HCT116 (cell line): ENCODE results near the gene CATSPERZ. TPM values are rescaled to one million over a fixed set of nuclear protein-coding genes. Genes with fewer than 3 reads are reported as not detected.

Experiments used
- ATAC-seq: fragments of 200-7000 bp; cut with Tn5 transposase; 2 replicates; pipeline ENCODE4 v1.9.1; 2020; ENCODE audit warnings: mild to moderate bottlenecking, moderate library complexity
- BruUV-seq: library from RNA; stranded (reverse); fragments of 400-500 nt; replicated peaks from 2 replicates; lab custom pipeline; 2021; lab: Mats Ljungman, UMichigan
- CTCF ChIA-PET: fragments of 300-600 bp; sonication (Branson Sonifier 250); formaldehyde crosslinking; loops from one replicate; lab custom pipeline; 2021; ENCODE audit warnings: antibody characterized with exemption; lab: Charles Lee
- POLR2A ChIA-PET: fragments of 300-600, 350-600 bp; sonication (Branson Sonifier 250); formaldehyde crosslinking; loops from one replicate; lab custom pipeline; 2021; ENCODE audit warnings: antibody characterized with exemption; lab: Charles Lee
- RAD21 ChIA-PET, 2 experiments: fragments of 300-600 bp; sonication (Branson Sonifier 250); formaldehyde crosslinking; loops; one replicate each; lab custom pipeline; 2023; ENCODE audit warnings: low total read pairs in 2 of 2; ENCODE audit not compliant: uncharacterized antibody in 2 of 2, unreplicated experiment in 2 of 2, low non-redundant PET in 1 of 2; lab: Charles Lee
- DNase-seq: peaks from one replicate; pipeline ENCODE4 v3.0.0-alpha.2; 2010; ENCODE audit warnings: low read depth, low spot score
- H2AFZ ChIP-seq: fragments of 200-600 bp; shearing (Covaris generic), sonication (generic); 2 replicates; pipeline ENCODE4 v1.6.1; 2017; ENCODE audit warnings: low read depth, mixed run types, mixed read lengths, antibody characterized with exemption, low read length; ENCODE audit not compliant: poor library complexity, severe bottlenecking
- H3K27ac ChIP-seq: 2 replicates; pipeline ENCODE4 v1.5.1; 2012; ENCODE audit warnings: low read depth, low read length
- H3K27me3 ChIP-seq: fragments of 200-600 bp; sonication (generic); 2 replicates; pipeline ENCODE4 v1.6.1; 2016; ENCODE audit warnings: mixed run types, low read length, mixed read lengths; ENCODE audit not compliant: insufficient read depth
- H3K36me3 ChIP-seq, 2 experiments: fragments of 200-500 bp in 1 of 2; fragments of 200-600 bp in 1 of 2; sonication (Bioruptor generic) in 1 of 2; sonication (generic) in 1 of 2; 2 replicates each; pipeline versions ENCODE4 v1.5.1 to v1.6.1; 2014 to 2016; ENCODE audit warnings: low read length in 2 of 2, inconsistent platforms in 1 of 2, mixed read lengths in 1 of 2, mixed run types in 1 of 2; ENCODE audit not compliant: insufficient read depth in 2 of 2, control insufficient read depth in 1 of 2
- H3K4me1 ChIP-seq, 2 experiments: fragments of 200-600 bp in 1 of 2; sonication (generic) in 1 of 2; 2 replicates each; pipeline versions ENCODE4 v1.5.1 to v1.6.1; 2012 to 2017; ENCODE audit warnings: low read length in 2 of 2, inconsistent platforms in 1 of 2, mild to moderate bottlenecking in 1 of 2, mixed read lengths in 1 of 2, mixed run types in 1 of 2, moderate library complexity in 1 of 2; ENCODE audit not compliant: insufficient read depth in 2 of 2, control insufficient read depth in 1 of 2
- H3K4me2 ChIP-seq: fragments of 200-600 bp; sonication (generic); 2 replicates; pipeline ENCODE4 v1.6.1; 2017; ENCODE audit warnings: mixed run types, low read length, mixed read lengths
- H3K4me3 ChIP-seq, 2 experiments: fragments of 200-600 bp in 1 of 2; sonication (generic) in 1 of 2; replicated peaks in 1 of 2; 2 replicates each; pipeline ENCODE4 v1.5.1; 2011 to 2016; ENCODE audit warnings: low read length in 2 of 2, control low read depth in 1 of 2, low read depth in 1 of 2, mild to moderate bottlenecking in 1 of 2, mixed read lengths in 1 of 2, mixed run types in 1 of 2
- H3K79me2 ChIP-seq: fragments of 200-600 bp; sonication (generic); 2 replicates; pipeline ENCODE4 v1.6.1; 2017; ENCODE audit warnings: mild to moderate bottlenecking, mixed run types, low read length, moderate library complexity, mixed read lengths; ENCODE audit not compliant: insufficient read depth
- H3K9ac ChIP-seq: fragments of 200-600 bp; sonication (generic); 2 replicates; pipeline ENCODE4 v1.6.1; 2016; ENCODE audit warnings: low read length, mixed read lengths
- H3K9me2 ChIP-seq: fragments of 200-600 bp; sonication (generic), shearing (Covaris generic); 2 replicates; pipeline ENCODE4 v1.6.1; 2017; ENCODE audit warnings: mixed run types, mild to moderate bottlenecking, moderate library complexity; ENCODE audit not compliant: insufficient read depth
- H3K9me3 ChIP-seq, 2 experiments: fragments of 200-500 bp in 1 of 2; fragments of 200-600 bp in 1 of 2; sonication (Bioruptor generic) in 1 of 2; sonication (generic) in 1 of 2; 2 replicates each; pipeline ENCODE4 v1.6.1; 2014 to 2017; ENCODE audit warnings: low read length in 2 of 2, mixed read lengths in 2 of 2, inconsistent platforms in 1 of 2, low read depth in 1 of 2, mild to moderate bottlenecking in 1 of 2, mixed run types in 1 of 2, moderate library complexity in 1 of 2; ENCODE audit not compliant: control insufficient read depth in 1 of 2, insufficient read depth in 1 of 2
- H4K20me1 ChIP-seq: fragments of 200-600 bp; sonication (generic), shearing (Covaris generic); 2 replicates; pipeline ENCODE4 v1.6.1; 2017; ENCODE audit warnings: mixed run types, mild to moderate bottlenecking, moderate library complexity; ENCODE audit not compliant: insufficient read depth
- EGR1 ChIP-seq: IDR thresholded peaks from 2 replicates; pipeline ENCODE4 v1.6.1; 2012; ENCODE audit warnings: low read depth
- ELF1 ChIP-seq: IDR thresholded peaks from 2 replicates; pipeline ENCODE4 v1.6.1; 2012; ENCODE audit warnings: low read depth, borderline replicate concordance
- POLR2AphosphoS5 ChIP-seq: IDR thresholded peaks from 2 replicates; pipeline ENCODE4 v1.6.1; 2011; ENCODE audit warnings: mild to moderate bottlenecking, low read depth, low read length, moderate library complexity
- RAD21 ChIP-seq: IDR thresholded peaks from 2 replicates; pipeline ENCODE4 v1.6.1; 2012; ENCODE audit warnings: low read depth, mild to moderate bottlenecking
- SIN3A ChIP-seq: IDR thresholded peaks from 2 replicates; pipeline ENCODE4 v1.6.1; 2012; ENCODE audit warnings: low read depth
- SRF ChIP-seq: IDR thresholded peaks from 2 replicates; pipeline ENCODE4 v1.6.1; 2012; ENCODE audit warnings: low read depth
- TCF7L2 ChIP-seq: IDR thresholded peaks from 2 replicates; pipeline ENCODE4 v1.7.0; 2011; ENCODE audit warnings: borderline replicate concordance, inconsistent platforms; ENCODE audit not compliant: insufficient read depth, insufficient read length; ENCODE audit errors: extremely low read depth
- YY1 ChIP-seq: IDR thresholded peaks from 2 replicates; pipeline ENCODE4 v1.6.1; 2011; ENCODE audit warnings: low read length, low read depth, moderate library complexity, mild to moderate bottlenecking; ENCODE audit not compliant: insufficient replicate concordance; ENCODE audit errors: extremely low read depth
- ZFX ChIP-seq: fragments of 450-650 bp; IDR thresholded peaks from 2 replicates; pipeline ENCODE4 v1.6.1; 2017
- ZNF274 ChIP-seq: fragments of 200-500 bp; sonication (Bioruptor generic); IDR thresholded peaks from 2 replicates; pipeline ENCODE4 v1.6.1; 2014; ENCODE audit warnings: mild to moderate bottlenecking, low read depth, low read length, inconsistent platforms
- intact Hi-C: fragments of 100-400 bp; cut with micrococcal nuclease; formaldehyde crosslinking; loops from 2 replicates; pipeline ENCODE4 v1.10.0; 2022
- total RNA-seq: library from RNA; stranded (reverse); gene quantifications from one replicate; pipeline ENCODE4 v1.2.1, GENCODE V29; 2021; ENCODE audit not compliant: unreplicated experiment
- TF ChIP-seq, protein P1 (sequence below), 3 experiments: fragments of 200-600 bp in 1 of 3; sonication (generic) in 1 of 3; IDR thresholded peaks in 2 of 3; conservative IDR thresholded peaks in 1 of 3; 2 replicates each; pipeline ENCODE4 v1.5.1; 2012 to 2017; ENCODE audit warnings: low read depth in 2 of 3, low read length in 2 of 3, antibody characterized with exemption in 1 of 3, borderline replicate concordance in 1 of 3, control low read depth in 1 of 3, mild to moderate bottlenecking in 1 of 3, mixed read lengths in 1 of 3, mixed run types in 1 of 3, moderate library complexity in 1 of 3; ENCODE audit not compliant: insufficient read depth in 1 of 3
- TF ChIP-seq, protein P2 (sequence below): IDR thresholded peaks from 2 replicates; pipeline ENCODE4 v1.6.1; 2012; ENCODE audit warnings: low read depth

Gene CATSPERZ
- total RNA-seq, 1 experiment from 2014 or later = 1.7 TPM

- intact Hi-C loops = no loop called here
- no peak for ATAC-seq
- BruUV-seq = no TSS peak
- TF ChIP-seq POLR2AphosphoS5 = no peak
- TF ChIP-seq SRF = no peak
- no peak for TF ChIP-seq YY1
- TF ChIP-seq ZNF274 = no peak
- no peak for TF ChIP-seq SIN3A
- no peak for TF ChIP-seq RAD21
- TF ChIP-seq, protein P1, sequence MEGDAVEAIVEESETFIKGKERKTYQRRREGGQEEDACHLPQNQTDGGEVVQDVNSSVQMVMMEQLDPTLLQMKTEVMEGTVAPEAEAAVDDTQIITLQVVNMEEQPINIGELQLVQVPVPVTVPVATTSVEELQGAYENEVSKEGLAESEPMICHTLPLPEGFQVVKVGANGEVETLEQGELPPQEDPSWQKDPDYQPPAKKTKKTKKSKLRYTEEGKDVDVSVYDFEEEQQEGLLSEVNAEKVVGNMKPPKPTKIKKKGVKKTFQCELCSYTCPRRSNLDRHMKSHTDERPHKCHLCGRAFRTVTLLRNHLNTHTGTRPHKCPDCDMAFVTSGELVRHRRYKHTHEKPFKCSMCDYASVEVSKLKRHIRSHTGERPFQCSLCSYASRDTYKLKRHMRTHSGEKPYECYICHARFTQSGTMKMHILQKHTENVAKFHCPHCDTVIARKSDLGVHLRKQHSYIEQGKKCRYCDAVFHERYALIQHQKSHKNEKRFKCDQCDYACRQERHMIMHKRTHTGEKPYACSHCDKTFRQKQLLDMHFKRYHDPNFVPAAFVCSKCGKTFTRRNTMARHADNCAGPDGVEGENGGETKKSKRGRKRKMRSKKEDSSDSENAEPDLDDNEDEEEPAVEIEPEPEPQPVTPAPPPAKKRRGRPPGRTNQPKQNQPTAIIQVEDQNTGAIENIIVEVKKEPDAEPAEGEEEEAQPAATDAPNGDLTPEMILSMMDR (IDR thresholded peaks at IDR 0.05 in 2 of 3, conservative IDR thresholded peaks at IDR 0.05 in 1 of 3; ENCODE audit: borderline replicate concordance in 1 of 3, insufficient read depth in 1 of 3, low read depth in 2 of 3, low read length in 2 of 3) = no peak
- TF ChIP-seq, protein P2, sequence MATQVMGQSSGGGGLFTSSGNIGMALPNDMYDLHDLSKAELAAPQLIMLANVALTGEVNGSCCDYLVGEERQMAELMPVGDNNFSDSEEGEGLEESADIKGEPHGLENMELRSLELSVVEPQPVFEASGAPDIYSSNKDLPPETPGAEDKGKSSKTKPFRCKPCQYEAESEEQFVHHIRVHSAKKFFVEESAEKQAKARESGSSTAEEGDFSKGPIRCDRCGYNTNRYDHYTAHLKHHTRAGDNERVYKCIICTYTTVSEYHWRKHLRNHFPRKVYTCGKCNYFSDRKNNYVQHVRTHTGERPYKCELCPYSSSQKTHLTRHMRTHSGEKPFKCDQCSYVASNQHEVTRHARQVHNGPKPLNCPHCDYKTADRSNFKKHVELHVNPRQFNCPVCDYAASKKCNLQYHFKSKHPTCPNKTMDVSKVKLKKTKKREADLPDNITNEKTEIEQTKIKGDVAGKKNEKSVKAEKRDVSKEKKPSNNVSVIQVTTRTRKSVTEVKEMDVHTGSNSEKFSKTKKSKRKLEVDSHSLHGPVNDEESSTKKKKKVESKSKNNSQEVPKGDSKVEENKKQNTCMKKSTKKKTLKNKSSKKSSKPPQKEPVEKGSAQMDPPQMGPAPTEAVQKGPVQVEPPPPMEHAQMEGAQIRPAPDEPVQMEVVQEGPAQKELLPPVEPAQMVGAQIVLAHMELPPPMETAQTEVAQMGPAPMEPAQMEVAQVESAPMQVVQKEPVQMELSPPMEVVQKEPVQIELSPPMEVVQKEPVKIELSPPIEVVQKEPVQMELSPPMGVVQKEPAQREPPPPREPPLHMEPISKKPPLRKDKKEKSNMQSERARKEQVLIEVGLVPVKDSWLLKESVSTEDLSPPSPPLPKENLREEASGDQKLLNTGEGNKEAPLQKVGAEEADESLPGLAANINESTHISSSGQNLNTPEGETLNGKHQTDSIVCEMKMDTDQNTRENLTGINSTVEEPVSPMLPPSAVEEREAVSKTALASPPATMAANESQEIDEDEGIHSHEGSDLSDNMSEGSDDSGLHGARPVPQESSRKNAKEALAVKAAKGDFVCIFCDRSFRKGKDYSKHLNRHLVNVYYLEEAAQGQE = no peak
- no peak for TF ChIP-seq EGR1
- no peak for TF ChIP-seq TCF7L2
- TF ChIP-seq ZFX = no peak
- no peak for TF ChIP-seq ELF1
- Histone ChIP-seq H3K9me2 (no peaks in the 10 kb centered on the region), H3K36me3 (no peaks in the 10 kb centered on the region), H2AFZ (no peak overlapping the region), H3K27me3 (no peaks in the 10 kb centered on the region), H3K79me2 (no peaks in the 10 kb centered on the region), H3K9me3 (no peaks in the 10 kb centered on the region), H4K20me1 (no peaks in the 10 kb centered on the region), H3K4me1 (peaks cover 14 to 27% of the 10 kb centered on the region in 2 experiments), H3K4me3 (no peak overlapping the region), H3K27ac (no peak overlapping the region), H3K4me2 (no peak overlapping the region), H3K9ac (no peak overlapping the region)
- DNase-seq = no peak
- ChIA-PET POLR2A (no interaction called here), RAD21 (no interaction called here), CTCF (interaction anchor here (1.6 kb wide), 1 partner anchor 83 kb away, joined by 4 read pairs; no protein-coding TSS in a partner anchor)
Observed at GRCh38 chr11:64287676-64288352, 12.3 kb upstream of the CATSPERZ start.
